Measurements from ENCODE around the gene SLC28A1. TPM values are rescaled to one million over a fixed set of nuclear protein-coding genes. Genes with fewer than 3 reads are reported as not detected.
A peak's percentile ranks its signal among the peaks of the same experiment; 100 is the strongest.

Gene SLC28A1
- total and polyA plus RNA-seq, 8 donors = 0.08 to 0.23 (median 0.14) TPM; not detected in 3

DNA sequence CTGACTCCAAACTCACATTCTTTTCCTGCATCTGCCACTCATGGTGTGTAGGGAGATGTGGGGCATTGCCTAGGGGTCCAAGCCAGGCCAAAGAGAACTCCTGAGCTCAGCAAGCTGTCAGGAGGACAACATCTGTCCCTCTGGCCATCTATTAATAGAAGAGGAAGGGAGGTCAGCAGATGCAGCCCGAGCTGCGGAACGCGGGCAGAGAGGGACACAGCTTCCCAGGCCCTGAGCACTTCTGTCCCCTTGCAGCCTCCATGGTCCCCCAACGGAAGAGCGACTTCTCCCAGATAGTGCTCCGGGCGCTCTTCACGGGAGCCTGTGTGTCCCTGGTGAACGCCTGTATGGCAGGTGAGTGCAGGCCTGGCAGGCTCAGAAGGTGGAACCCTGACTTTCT lies 59.8 kb downstream of the SLC28A1 start:
- H3K27me3 ChIP-seq = no peaks in the 10 kb centered on the region

DNA sequence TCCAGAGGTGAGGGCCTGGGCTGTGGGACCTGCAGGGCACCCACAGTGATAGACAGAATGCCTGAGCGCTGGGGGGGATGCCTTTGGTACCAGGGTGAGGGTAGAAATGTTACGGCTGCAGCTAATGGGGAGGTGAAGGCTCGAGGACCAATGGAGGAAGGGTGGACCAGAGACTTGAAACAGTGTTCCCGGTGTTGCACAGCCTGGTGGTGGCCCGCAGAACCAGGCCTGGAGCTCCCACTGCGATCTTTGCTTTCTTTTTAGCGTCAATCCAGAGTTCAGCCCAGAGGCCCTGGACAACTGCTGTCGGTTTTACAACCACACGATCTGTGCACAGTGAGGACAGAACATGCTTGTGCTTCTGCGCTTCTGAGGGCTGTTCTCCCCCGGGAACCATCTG lies 60.4 kb downstream of the SLC28A1 start:
- TF ChIP-seq, protein P1, sequence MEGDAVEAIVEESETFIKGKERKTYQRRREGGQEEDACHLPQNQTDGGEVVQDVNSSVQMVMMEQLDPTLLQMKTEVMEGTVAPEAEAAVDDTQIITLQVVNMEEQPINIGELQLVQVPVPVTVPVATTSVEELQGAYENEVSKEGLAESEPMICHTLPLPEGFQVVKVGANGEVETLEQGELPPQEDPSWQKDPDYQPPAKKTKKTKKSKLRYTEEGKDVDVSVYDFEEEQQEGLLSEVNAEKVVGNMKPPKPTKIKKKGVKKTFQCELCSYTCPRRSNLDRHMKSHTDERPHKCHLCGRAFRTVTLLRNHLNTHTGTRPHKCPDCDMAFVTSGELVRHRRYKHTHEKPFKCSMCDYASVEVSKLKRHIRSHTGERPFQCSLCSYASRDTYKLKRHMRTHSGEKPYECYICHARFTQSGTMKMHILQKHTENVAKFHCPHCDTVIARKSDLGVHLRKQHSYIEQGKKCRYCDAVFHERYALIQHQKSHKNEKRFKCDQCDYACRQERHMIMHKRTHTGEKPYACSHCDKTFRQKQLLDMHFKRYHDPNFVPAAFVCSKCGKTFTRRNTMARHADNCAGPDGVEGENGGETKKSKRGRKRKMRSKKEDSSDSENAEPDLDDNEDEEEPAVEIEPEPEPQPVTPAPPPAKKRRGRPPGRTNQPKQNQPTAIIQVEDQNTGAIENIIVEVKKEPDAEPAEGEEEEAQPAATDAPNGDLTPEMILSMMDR (IDR thresholded peaks at IDR 0.05) = no peak
- Histone ChIP-seq H3K4me3 (no peak overlapping the region), H3K9me3 (no peaks in the 10 kb centered on the region), H3K4me1 (no peaks in the 10 kb centered on the region), H3K36me3 (no peaks in the 10 kb centered on the region), H3K27ac (no peak overlapping the region), H3K27me3 (no peaks in the 10 kb centered on the region)
- intact Hi-C loops (cut with DNase I) = no loop called here
- no peak for ATAC-seq
- no peak for DNase-seq

More for the DNA sequence above, 59.8 kb downstream of the SLC28A1 start:
- H3K4me3 ChIP-seq = no peak overlapping the region
- H3K27ac ChIP-seq = no peak overlapping the region
- no peak for DNase-seq
- no peak for ATAC-seq
- TF ChIP-seq, protein P1 (IDR thresholded peaks at IDR 0.05) = no peak
- intact Hi-C loops (cut with DNase I) = no loop called here
- no peaks in the 10 kb centered on the region for H3K36me3 ChIP-seq
- H3K9me3 ChIP-seq = no peaks in the 10 kb centered on the region
- H3K4me1 ChIP-seq = no peaks in the 10 kb centered on the region

DNA sequence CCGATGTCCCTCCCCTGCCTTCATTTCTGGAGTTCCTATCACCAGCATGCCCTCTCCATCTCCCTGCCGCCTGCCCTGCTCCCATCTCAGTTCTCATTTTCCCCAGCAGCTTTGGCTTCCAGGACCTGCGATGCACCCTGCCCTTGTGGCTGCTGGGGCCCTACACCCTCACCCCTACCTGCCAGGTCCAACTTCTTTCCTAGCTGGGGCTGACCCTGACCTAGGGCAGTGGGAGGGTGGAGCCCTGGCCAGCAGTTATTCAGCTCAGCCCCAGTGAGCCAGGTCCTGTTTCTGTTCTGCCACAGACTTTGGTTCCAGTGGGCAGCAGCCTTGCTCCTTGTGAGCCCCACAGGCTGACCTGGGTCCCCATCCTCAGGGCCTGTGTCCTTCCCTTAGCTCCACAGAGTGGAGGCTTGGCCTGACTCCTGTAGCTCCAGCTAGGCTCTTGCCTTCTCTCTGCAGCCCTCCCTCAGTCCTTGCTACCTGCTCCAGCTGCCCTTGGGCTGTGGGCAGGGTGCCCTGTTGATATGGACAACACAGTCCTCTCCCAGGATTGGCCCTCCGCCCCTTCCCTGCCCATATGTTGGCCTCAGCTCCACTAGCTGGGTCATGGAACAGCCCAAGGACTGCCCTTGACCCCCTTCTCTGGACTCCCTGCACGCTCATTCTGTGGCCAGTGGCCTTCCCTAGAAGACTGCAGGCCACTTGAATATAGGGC lies 62.5 kb downstream of the SLC28A1 start:
- intact Hi-C loops (cut with DNase I) = no loop called here
- TF ChIP-seq, protein P1 (IDR thresholded peaks at IDR 0.05) = no peak

DNA sequence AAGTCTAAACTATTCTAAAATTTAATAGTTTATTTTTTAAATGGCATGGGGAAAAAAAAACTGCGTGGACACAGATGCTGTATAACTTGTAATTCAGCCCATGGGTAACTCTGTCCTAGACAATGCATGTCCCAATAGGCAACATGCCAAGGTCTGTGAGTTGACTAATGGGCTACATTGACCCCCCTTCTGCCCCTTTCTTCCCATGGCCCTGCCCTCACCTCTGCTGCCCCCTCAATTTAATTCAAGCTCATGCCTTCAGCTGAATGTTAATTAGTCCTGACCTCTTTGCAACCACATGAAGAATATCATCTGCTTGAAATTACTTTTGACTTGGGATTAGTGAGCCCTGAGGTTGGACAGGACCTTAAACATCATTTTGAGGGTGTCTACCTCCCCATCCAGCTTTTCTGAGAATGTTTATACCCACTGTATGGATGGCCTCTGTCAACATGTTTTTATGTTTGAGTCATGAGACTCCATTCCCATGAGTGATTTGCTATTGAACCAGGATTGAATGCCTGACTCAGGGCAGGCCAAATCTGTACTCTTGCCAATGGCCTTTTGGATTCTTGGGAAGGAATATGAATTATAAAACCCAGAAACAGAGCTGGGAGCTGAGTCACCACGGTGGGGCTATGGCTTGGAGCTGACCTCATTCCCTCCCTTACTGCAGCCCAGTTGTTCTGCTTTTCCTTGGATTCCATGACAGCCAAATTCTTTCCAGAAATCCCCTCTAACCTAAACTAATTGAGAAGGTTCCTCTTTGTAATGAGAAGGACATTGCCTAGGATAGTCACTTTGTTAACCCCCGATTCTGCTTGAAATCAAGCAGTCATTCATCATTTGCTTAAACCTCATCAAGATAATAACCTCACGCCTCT lies 63.7 kb downstream of the SLC28A1 start:
- Histone ChIP-seq H3K9me3 (no peaks in the 10 kb centered on the region), H3K4me3 (no peak overlapping the region), H3K36me3 (no peaks in the 10 kb centered on the region), H3K27me3 (no peaks in the 10 kb centered on the region), H3K27ac (no peak overlapping the region), H3K4me1 (no peaks in the 10 kb centered on the region)
- peak in 1 of 4 donors; percentile 44 for DNase-seq
- TF ChIP-seq, protein P1 (IDR thresholded peaks at IDR 0.05) = no peak
- intact Hi-C loops (cut with DNase I) = no loop called here
- ATAC-seq = peak; percentile 71

More for the DNA sequence above, 62.5 kb downstream of the SLC28A1 start:
- Histone ChIP-seq H3K36me3 (no peaks in the 10 kb centered on the region), H3K27ac (no peak overlapping the region), H3K4me3 (no peak overlapping the region), H3K27me3 (no peaks in the 10 kb centered on the region), H3K4me1 (no peaks in the 10 kb centered on the region), H3K9me3 (no peaks in the 10 kb centered on the region)
- DNase-seq (no peak), ATAC-seq (no peak)

DNA sequence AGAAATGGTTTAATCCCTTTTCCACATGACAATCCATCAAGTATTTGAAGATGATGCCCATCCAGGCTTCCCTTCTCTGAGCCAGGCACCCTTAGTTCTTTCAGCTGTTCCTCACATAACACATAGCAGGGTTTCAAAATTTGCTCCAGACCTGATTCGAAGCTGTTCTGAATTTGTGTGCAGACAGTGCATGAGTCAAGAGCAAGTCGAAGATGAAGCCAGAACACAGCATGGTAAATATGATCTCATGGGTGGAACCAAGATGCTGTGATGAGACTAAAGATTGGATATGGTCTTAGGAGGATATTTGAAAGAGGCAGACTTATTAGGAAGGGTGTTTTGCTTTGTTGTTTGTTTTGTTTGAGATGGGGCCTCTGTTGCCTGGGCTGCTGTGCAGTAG lies 64.6 kb downstream of the SLC28A1 start:
- intact Hi-C loops (cut with DNase I) = no loop called here
- DNase-seq = no peak
- Histone ChIP-seq H3K4me1 (no peaks in the 10 kb centered on the region), H3K4me3 (no peak overlapping the region), H3K36me3 (no peaks in the 10 kb centered on the region), H3K9me3 (no peaks in the 10 kb centered on the region), H3K27ac (no peak overlapping the region), H3K27me3 (no peaks in the 10 kb centered on the region)
- TF ChIP-seq, protein P1 (IDR thresholded peaks at IDR 0.05) = no peak
- ATAC-seq = peak; percentile 16
